NCI-H2227 (cell line): Measurements from ENCODE around the gene JCHAIN.
"Not testable (repeated sequence)": the region's sequence is repeated elsewhere in the genome, so short reads cannot be mapped to it uniquely, and the experiment has no call there.

Source experiments
- DNase-seq: peaks from one replicate; lab custom pipeline; 2025; ENCODE audit not compliant: unreplicated experiment; lab: John Stamatoyannopoulos, UW

The JCHAIN gene

GRCh38 chr4:70688795-70689231 is 22.5 kb upstream of the JCHAIN start:
- no peak for DNase-seq

- DNase-seq = peak; percentile 97
These were observed 21.8 kb upstream of the JCHAIN start, which contains the start of gene UTP3 for GRCh38 chr4:70687821-70688794. TSS of gene UTP3 (plus strand) at chr4:70688532. CDS start at chr4:70688678, 146 bp downstream.

- DNase-seq = no peak
These were observed 21.1 kb upstream of the JCHAIN start for GRCh38 chr4:70687392-70687791.

- not testable (repeated sequence) for DNase-seq
These were observed 15.8 kb upstream of the JCHAIN start for GRCh38 chr4:70682142-70682541.

- no peak for DNase-seq
These were observed 15.4 kb upstream of the JCHAIN start for GRCh38 chr4:70681704-70682103.

GRCh38 chr4:70680934-70681333 is 14.6 kb upstream of the JCHAIN start:
- no peak for DNase-seq

- DNase-seq = no peak
These were observed 12.2 kb upstream of the JCHAIN start for GRCh38 chr4:70678383-70678999.

- no peak for DNase-seq
These were observed 10.3 kb upstream of the JCHAIN start for GRCh38 chr4:70676554-70677090.

GRCh38 chr4:70674731-70675130 is 8.4 kb upstream of the JCHAIN start:
- no peak for DNase-seq

- no peak for DNase-seq
These were observed 7.9 kb upstream of the JCHAIN start for GRCh38 chr4:70674191-70674590.

GRCh38 chr4:70671091-70671490 is 4.8 kb upstream of the JCHAIN start:
- no peak for DNase-seq

GRCh38 chr4:70670332-70671014 is 4.2 kb upstream of the JCHAIN start:
- no peak for DNase-seq

GRCh38 chr4:70667740-70668535 is 1.6 kb upstream of the JCHAIN start:
- DNase-seq = no peak

- DNase-seq = not testable (repeated sequence)
These were observed 4.9 kb downstream of the JCHAIN start for GRCh38 chr4:70661309-70661922.

GRCh38 chr4:70660106-70660505 is 6.2 kb downstream of the JCHAIN start:
- no peak for DNase-seq

- DNase-seq = no peak
These were observed 7.9 kb downstream of the JCHAIN start for GRCh38 chr4:70658418-70658817.

- DNase-seq = no peak
These were observed 9.0 kb downstream of the JCHAIN start for GRCh38 chr4:70657326-70657725.

- DNase-seq = no peak
These were observed 11.7 kb downstream of the JCHAIN start for GRCh38 chr4:70654605-70655011.

- peak; percentile 16 for DNase-seq
These were observed 14.3 kb downstream of the JCHAIN start for GRCh38 chr4:70651864-70652506.
